Subcutaneous abdominal adipose tissue (tissue), 5 donors: ENCODE data around the gene DEF6.

Experiments used
- H3K27ac ChIP-seq: one replicate; pipeline ENCODE4 v1.7.0; 2013; ENCODE audit warnings: low read depth, mild to moderate bottlenecking, inconsistent platforms, low read length, moderate library complexity
- H3K27me3 ChIP-seq, 5 donors: one replicate each; pipeline ENCODE4 v1.7.0; 2013; ENCODE audit warnings: low read length in 5 of 5, inconsistent platforms in 1 of 5; ENCODE audit not compliant: control insufficient read depth in 5 of 5, insufficient read depth in 4 of 5
- H3K36me3 ChIP-seq, 5 donors: one replicate each; pipeline ENCODE4 v1.7.0; 2013; ENCODE audit warnings: low read length in 5 of 5; ENCODE audit not compliant: control insufficient read depth in 5 of 5, insufficient read depth in 5 of 5
- H3K4me1 ChIP-seq, 5 donors: one replicate each; pipeline ENCODE4 v1.7.0; 2013; ENCODE audit warnings: low read length in 5 of 5, mild to moderate bottlenecking in 3 of 5, moderate library complexity in 1 of 5; ENCODE audit not compliant: control insufficient read depth in 5 of 5, insufficient read depth in 5 of 5
- H3K4me3 ChIP-seq, 5 donors: one replicate each; pipeline ENCODE4 v1.7.0; 2013; ENCODE audit warnings: low read length in 5 of 5, low read depth in 1 of 5
- H3K9ac ChIP-seq, 5 donors: one replicate each; pipeline ENCODE4 v1.7.0; 2013; ENCODE audit warnings: low read length in 5 of 5, mild to moderate bottlenecking in 4 of 5, moderate library complexity in 3 of 5
- H3K9me3 ChIP-seq, 5 donors: one replicate each; pipeline ENCODE4 v1.7.0; 2013; ENCODE audit warnings: low read length in 5 of 5; ENCODE audit not compliant: control insufficient read depth in 5 of 5
- donor health status: healthy.
- donor health status: healthy.
- donor health status: healthy.
- donor health status: healthy.
- donor health status: healthy.

Gene DEF6, protein sequence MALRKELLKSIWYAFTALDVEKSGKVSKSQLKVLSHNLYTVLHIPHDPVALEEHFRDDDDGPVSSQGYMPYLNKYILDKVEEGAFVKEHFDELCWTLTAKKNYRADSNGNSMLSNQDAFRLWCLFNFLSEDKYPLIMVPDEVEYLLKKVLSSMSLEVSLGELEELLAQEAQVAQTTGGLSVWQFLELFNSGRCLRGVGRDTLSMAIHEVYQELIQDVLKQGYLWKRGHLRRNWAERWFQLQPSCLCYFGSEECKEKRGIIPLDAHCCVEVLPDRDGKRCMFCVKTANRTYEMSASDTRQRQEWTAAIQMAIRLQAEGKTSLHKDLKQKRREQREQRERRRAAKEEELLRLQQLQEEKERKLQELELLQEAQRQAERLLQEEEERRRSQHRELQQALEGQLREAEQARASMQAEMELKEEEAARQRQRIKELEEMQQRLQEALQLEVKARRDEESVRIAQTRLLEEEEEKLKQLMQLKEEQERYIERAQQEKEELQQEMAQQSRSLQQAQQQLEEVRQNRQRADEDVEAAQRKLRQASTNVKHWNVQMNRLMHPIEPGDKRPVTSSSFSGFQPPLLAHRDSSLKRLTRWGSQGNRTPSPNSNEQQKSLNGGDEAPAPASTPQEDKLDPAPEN

GRCh38 chr6:35297601-35298481 is at the start of gene DEF6:
Gene DEF6, plus strand, starts transcription at chr6:35297818. Its CDS starts 39 bp downstream, at chr6:35297857.
- Histone ChIP-seq H3K9me3 (no peaks in the 10 kb centered on the region), H3K4me3 (peak within 1 kb of the TSS; percentile 23 to 65 (median 56)), H3K27ac (no peak within 1 kb of the TSS), H3K27me3 (no peaks in the 10 kb centered on the region), H3K36me3 (peaks cover 0 to 37% (median 31%) of the 10 kb centered on the region in 5 donors), H3K4me1 (peaks cover 5 to 45% (median 19%) of the 10 kb centered on the region in 5 donors), H3K9ac (peak within 1 kb of the TSS in 4 of 5 donors; percentile 11 to 79 (median 54))

GRCh38 chr6:35248300-35248699 is 49.3 kb upstream of the DEF6 start:
- Histone ChIP-seq H3K36me3 (peaks cover 0 to 22% (median 12%) of the 10 kb centered on the region in 5 donors), H3K4me3 (no peak overlapping the region), H3K9ac (no peak overlapping the region), H3K27me3 (no peaks in the 10 kb centered on the region), H3K27ac (no peak overlapping the region), H3K9me3 (no peaks in the 10 kb centered on the region), H3K4me1 (peaks cover 1 to 15% (median 12%) of the 10 kb centered on the region in 5 donors)

DNA sequence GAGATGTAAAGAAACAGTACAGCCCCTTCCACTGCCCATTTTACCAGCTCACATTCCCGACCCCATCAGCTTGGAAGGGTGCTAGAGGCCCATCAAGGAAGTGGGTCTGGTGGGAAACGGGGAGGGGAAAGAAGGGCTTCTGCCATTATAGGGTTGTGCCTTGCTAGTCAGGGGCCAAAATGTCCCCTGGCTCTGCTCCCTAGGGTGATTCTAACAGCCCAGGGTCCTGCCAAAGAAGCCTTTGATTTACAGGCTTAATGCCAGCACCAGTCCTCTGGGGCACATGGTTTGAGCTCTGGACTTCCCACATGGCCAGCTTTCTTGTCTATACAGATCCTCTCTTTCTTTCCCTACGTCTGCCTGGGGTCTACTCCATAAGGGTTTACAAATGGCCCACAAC is 48.7 kb upstream of the DEF6 start:
- Histone ChIP-seq H3K27me3 (no peaks in the 10 kb centered on the region), H3K4me3 (no peak overlapping the region), H3K27ac (no peak overlapping the region), H3K36me3 (peaks cover 0 to 16% (median 12%) of the 10 kb centered on the region in 5 donors), H3K9ac (no peak overlapping the region), H3K4me1 (peaks cover 1 to 15% (median 12%) of the 10 kb centered on the region in 5 donors), H3K9me3 (no peaks in the 10 kb centered on the region)

DNA sequence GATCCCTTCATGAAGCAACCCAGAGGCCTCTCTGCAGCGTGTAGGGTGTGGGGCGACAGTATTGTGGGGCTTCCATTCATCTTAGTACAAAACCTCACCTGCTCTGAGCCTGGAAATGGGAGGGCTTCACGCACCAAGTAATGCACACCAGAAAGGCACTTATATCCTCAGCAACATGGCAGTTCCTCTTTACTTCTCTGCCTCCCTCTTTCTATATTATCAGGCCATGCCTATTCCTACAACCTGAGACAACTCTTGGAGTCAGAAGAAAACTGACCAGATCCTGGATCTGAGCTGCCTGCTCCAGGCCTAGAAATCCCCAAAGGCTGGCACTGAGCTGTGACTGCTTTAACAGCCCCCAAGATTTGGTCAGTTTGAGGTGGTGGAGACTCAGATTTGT is 45.7 kb upstream of the DEF6 start:
- peaks cover 1 to 15% (median 12%) of the 10 kb centered on the region in 5 donors for H3K4me1 ChIP-seq
- H3K36me3 ChIP-seq, result no peaks in the 10 kb centered on the region
- no peaks in the 10 kb centered on the region for H3K9me3 ChIP-seq
- no peaks in the 10 kb centered on the region for H3K27me3 ChIP-seq
- no peak overlapping the region for H3K4me3 ChIP-seq
- no peak overlapping the region for H3K9ac ChIP-seq
- no peak overlapping the region for H3K27ac ChIP-seq

DNA sequence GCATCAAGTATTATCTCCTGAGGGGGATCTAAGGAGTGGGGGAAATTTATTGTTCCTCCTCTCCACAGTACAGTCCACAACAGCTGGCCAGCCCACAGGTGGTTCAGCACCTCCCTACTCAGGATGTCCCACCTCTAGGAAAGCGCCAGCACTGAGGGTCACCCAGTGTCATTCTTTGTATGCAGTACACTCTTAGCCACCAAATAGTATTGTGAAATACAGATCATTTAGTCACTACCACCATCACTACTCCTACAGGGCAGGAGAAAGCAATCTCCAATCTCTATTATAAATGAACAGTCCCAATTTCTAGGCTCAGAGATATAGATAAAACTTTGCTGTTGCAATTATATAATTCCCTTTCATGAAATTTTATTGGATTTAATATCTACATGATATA is 44.4 kb upstream of the DEF6 start:
- H3K27me3 ChIP-seq, result no peaks in the 10 kb centered on the region
- H3K9ac ChIP-seq, result no peak overlapping the region
- no peaks in the 10 kb centered on the region for H3K9me3 ChIP-seq
- no peaks in the 10 kb centered on the region for H3K36me3 ChIP-seq
- no peak overlapping the region for H3K4me3 ChIP-seq
- H3K4me1 ChIP-seq, result peaks cover 2 to 16% (median 15%) of the 10 kb centered on the region in 5 donors
- H3K27ac ChIP-seq, result no peak overlapping the region

- Histone ChIP-seq H3K27ac (peak overlapping the region; percentile 96), H3K9me3 (no peaks in the 10 kb centered on the region), H3K4me3 (peak overlapping the region; percentile 88 to 98 (median 92)), H3K27me3 (no peaks in the 10 kb centered on the region), H3K9ac (peak overlapping the region; percentile 56 to 97 (median 94)), H3K4me1 (peaks cover 7 to 23% (median 22%) of the 10 kb centered on the region in 5 donors), H3K36me3 (no peaks in the 10 kb centered on the region)
Measured at GRCh38 chr6:35258336-35258735, 39.3 kb upstream of the DEF6 start.

- Histone ChIP-seq H3K9ac (peak overlapping the region; percentile 56 to 97 (median 94)), H3K36me3 (no peaks in the 10 kb centered on the region), H3K4me3 (peak overlapping the region; percentile 88 to 98 (median 92)), H3K27me3 (no peaks in the 10 kb centered on the region), H3K9me3 (no peaks in the 10 kb centered on the region), H3K4me1 (peaks cover 7 to 23% (median 22%) of the 10 kb centered on the region in 5 donors), H3K27ac (peak overlapping the region; percentile 96)
Measured at GRCh38 chr6:35258858-35259193, 38.8 kb upstream of the DEF6 start.

DNA sequence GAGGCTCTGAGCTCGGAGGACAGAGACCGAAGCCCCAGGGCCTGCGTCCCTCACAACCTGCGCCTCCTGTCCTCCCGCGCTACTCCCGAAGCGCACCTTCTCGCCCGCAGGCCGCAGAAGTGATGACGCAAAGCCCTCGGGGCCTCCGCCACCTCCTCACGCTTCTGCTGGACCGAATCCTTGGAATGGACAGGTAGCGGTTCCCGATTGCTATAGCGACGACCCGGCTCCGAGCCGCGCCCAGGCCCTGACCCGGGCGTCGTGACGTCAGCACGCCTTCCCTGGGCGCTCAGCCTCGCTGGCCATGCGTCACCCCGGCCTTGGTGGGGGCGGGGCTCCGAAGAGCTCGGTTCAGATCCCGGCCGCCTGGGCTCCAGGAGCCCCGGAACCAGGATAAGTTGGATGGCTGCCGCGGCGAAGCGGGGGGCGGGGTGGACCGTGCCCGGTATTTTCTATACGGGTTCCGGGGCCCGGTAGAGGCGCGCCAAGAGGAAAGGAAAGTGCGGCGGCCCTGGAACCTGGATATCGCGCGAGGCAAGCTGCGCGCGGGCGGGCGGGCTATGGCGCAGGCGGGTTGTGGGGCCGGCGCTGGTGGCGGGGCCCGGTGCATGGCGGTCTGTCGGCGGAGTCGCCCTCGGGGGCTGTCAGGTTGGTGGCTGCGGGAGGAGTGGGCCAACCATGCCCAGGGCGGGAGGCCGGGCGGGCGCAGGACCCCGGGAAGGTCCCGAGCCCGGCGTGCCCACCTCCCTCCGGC is 38.2 kb upstream of the DEF6 start, which contains the start of gene ZNF76:
ZNF76 (plus strand) TSS at position 542 of the 754 bp plus-strand sequence. CDS start 21,417 bp downstream, outside the sequence.
- Histone ChIP-seq H3K4me3 (peak within 1 kb of the TSS; percentile 88 to 98 (median 92)), H3K4me1 (peaks cover 7 to 23% (median 22%) of the 10 kb centered on the region in 5 donors), H3K9me3 (no peaks in the 10 kb centered on the region)

DNA sequence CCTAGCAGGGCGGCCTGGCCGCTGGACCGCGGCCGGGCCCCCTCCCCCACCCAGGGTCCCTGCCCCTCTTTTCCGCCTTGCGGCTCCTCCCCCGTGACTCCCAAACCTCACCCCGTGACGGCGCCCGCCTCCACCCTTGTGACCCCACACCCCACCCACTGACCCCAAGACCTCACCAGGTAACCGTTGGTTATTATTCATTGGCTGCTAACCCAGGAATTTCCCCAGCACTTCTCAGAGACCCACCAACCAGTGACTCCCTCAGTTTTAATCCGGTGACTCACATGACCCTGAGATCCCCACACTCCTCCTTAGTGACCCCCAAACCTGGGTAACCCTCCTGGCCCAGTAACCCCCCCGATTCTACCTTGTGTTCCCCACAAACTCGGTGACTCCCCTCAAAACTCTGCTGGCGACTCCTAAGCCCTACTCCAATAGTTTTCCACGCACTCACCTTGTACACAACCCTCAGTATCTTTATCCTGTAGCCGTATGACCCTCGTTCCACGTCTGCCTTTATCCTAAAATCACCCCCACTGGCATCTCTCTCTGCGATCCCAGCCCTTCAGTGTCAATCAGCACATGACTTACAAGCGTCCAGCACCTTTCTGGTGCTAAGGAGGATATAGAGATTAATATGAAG is 37.5 kb upstream of the DEF6 start:
- H3K9me3 ChIP-seq, result no peaks in the 10 kb centered on the region
- peaks cover 7 to 23% (median 22%) of the 10 kb centered on the region in 5 donors for H3K4me1 ChIP-seq
- peak overlapping the region; percentile 96 for H3K27ac ChIP-seq
- H3K36me3 ChIP-seq, result no peaks in the 10 kb centered on the region
- H3K4me3 ChIP-seq, result peak overlapping the region; percentile 85 to 98 (median 92)
- H3K9ac ChIP-seq, result peak overlapping the region; percentile 84 to 97 (median 94)
- no peaks in the 10 kb centered on the region for H3K27me3 ChIP-seq

More for the DNA sequence above, 38.2 kb upstream of the DEF6 start, which contains the start of gene ZNF76:
- Histone ChIP-seq H3K9ac (peak within 1 kb of the TSS; percentile 84 to 97 (median 94)), H3K27me3 (no peaks in the 10 kb centered on the region), H3K36me3 (no peaks in the 10 kb centered on the region), H3K27ac (peak within 1 kb of the TSS; percentile 96)
